ENCODE measurements around the gene ITGB7.
A peak's percentile ranks its signal among the peaks of the same experiment; 100 is the strongest.

Gene ITGB7

GRCh38 chr12:53231671-53231920 lies 24.5 kb upstream of the ITGB7 start:
- DNase-seq, result no peak

DNA sequence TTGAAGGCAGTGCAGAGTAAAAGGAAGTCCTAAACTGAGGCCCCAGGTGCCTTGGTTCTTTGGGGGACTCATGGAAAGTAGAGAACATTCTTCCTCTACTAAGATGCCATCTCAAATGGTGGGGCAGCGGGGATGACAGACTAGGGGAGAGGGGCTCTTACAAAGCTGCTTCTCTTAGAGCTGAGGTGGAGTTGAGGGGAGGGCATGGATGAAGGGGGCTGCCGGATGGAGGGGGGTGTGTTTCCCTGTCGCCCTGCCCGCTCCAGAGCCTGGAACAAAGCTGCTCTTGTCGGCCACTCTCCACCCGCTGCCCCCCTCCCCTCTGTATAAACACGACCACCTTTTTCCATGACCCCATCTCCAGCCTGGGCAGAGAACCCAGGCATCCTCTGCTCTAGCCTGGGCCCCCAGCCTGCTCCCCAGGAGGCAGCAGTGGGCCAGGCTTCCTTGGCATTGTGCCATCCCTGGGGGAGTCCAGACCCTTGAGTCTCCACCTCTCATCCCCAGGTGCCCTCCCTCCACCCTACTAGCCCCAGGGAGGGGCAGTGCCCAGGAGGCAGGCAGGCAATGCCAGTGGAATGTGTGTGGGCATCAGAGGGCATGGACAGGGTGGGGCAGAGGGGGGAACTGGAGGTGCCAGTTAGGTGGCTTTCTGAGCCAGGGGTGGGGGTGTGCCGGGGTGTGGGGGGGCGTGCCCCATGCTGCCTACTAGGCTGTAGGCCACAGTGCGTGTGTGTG lies 23.2 kb upstream of the ITGB7 start:
- DNase-seq, result no peak

GRCh38 chr12:53229454-53229853 lies 22.4 kb upstream of the ITGB7 start:
- no peak for DNase-seq

DNA sequence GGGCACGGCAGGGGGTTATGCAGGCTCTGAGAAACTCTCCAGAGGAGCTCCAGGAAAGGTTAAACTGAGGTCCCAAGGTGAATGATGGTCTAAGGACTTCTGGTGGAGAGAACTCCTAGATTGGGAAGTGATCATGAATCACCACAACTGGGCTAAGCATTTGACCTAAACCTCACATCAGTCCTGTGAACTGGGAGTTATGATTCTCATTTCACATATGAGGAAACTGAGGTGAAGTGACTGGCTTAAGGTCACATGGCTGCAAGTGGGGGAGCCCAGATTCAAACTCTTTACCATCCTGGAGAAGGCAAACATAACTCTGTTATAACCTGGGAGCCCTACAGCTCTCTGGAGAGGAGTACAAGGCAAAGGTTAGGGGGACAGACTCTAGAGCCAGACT lies 20.8 kb upstream of the ITGB7 start:
- DNase-seq, result no peak

DNA sequence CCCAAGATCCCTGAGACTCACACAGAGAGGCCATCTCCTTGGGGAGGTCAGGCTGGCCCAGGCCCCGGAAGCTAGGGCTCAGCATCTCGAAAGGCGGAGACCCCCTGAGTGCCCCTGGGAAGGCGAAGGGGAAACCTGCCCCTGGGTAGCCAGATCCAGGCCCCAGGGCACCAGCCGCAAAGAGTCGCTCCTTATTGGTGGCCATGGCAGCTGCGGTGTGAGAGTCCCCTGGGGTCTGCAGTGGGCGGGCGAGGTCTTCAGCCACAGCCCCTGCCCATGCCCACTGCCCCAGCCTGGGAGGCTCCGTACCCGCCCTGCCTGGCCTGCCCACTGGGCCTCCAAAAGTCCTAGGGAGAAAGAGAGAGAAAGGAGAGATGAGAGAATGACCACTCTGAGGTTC lies 20.3 kb upstream of the ITGB7 start:
- no peak for DNase-seq

GRCh38 chr12:53226815-53227214 lies 19.8 kb upstream of the ITGB7 start:
- DNase-seq, result no peak

- no peak for DNase-seq
These were observed 18.8 kb upstream of the ITGB7 start for GRCh38 chr12:53225635-53226424.

DNA sequence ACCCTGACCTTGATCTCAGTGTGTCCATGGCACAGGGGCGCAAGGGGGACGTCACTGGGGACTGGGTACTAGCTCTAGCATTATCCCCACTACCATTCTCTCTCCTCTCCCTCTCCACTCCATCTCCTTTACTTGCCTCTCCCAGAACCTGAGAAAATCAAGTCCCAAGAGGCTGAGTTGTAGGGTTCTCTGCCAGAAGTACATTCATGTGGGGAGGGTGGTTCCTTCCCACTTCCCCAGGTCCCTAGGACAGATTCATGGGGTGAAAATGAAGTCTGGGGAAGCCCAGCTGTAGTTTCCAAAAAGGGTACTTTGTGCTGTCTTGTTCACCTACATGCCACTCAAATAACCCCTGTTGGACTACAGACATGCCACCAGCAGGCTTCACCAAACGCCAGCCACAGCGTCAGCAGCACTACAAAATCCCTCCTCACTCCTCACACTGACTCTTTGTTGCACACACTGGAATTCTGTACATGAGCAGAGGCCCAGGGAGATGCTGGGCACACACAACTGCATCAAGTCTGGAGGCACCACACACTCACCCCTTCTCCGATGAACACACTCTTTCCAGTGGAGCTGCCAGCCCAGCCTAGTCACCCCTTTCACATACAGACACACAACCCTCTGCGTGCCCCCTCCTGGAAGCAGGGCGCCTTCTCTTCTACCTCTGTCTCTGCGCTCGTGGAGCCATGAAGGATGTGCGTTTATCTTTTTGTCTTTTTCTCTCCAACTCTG lies 18.0 kb upstream of the ITGB7 start:
- DNase-seq, result no peak

GRCh38 chr12:53224061-53224896 lies 17.2 kb upstream of the ITGB7 start:
- no peak for DNase-seq

DNA sequence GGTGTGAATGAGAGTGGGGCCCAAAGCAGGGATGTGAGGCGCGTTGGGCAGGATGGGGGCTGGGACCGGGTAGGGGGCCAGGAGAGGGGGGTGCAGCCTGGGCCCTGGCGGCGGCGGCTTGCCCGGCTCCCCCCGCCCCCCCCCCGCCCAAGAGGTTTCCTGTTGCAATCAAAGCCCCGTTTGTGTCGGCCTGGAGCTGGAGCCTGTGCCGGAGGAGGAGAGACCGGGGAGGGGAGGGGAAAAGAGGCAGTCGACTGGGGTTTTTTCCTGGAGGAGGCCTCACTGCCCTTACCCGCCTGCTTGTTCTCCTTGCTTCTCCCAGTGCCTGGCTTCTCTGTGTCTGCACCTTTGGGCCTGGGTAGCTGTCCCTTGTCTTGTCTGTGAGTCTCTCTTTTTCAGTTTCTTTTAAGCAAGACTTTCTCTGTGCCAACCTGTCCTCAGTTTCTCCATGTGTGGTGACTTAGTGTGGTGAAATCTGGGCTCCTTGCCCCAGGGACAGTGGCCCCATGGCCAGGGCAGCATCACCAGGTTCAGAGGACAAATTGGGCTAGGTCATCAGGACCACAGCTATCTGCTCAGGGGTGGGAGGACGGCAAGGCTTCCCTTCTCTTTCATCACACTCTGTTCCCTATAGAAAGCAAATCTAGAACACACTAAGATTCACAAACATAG lies 16.5 kb upstream of the ITGB7 start:
- no peak for DNase-seq

GRCh38 chr12:53222806-53223261 lies 15.8 kb upstream of the ITGB7 start:
- DNase-seq, result no peak

DNA sequence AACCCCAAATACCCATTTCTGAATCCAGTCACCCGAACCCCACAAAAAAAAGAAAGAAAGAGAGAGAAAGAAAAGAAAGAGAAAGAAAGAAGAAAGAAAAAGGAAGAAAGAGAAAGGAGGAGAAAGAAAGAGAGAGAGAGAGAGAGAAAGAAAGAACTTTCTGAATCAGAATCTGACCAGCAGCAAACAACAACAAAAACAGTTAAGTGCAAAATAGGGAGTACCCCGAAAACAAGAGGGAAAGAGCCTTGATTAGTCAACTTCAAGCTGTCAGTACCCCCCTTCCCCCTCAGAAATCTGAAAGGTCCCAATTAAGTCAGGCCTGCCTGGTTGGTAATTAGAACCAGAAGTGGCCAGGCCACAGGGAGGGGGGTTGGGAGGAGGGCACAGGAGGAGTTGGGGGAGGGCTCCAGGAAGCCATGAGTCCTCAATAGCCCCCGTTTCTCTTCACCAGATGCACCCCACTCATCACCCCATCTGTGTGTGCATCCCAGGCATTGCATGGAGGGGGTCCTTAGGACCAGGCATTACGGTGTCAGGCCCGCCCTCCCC lies 15.2 kb upstream of the ITGB7 start:
- no peak for DNase-seq

- no peak for DNase-seq
These were observed 14.4 kb upstream of the ITGB7 start for GRCh38 chr12:53221203-53222080.

- DNase-seq, result peak; percentile 65
These were observed 13.7 kb upstream of the ITGB7 start for GRCh38 chr12:53220694-53221202.

DNA sequence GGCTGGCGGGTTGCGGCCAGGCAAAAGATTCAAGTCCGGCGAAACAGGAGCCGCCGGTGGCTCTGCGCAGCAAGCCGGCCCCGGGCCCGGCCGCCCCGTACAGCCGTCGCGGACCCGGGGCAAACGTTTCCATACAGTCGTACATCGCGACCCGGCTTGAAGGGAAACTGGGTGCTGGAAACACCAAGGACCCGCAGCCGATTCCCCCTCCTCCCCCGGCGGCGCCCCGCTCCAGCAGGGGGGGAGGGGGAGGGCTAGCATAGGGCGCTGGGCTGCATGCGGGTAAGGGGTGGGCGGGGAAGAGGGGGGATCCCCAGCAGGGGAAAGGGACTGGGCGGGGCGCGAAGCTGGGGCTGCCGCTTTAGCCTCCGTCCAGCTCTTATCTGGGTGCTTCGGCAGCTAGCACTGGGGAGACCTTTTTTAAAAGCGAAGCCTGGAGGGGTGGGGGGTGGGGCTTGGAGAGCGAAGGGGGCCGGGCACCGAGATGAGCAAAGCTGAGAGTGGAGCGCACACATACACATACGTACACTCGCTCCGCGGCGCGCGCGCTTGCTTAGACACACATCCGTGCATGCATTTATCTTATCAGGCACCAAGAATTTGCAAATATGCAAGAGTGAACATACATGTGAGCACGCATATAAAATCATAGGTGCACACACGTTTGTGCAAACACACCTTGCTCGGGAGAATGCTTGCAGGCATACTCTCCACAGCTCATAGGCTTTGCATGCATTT lies 13.1 kb upstream of the ITGB7 start:
- no peak for DNase-seq

DNA sequence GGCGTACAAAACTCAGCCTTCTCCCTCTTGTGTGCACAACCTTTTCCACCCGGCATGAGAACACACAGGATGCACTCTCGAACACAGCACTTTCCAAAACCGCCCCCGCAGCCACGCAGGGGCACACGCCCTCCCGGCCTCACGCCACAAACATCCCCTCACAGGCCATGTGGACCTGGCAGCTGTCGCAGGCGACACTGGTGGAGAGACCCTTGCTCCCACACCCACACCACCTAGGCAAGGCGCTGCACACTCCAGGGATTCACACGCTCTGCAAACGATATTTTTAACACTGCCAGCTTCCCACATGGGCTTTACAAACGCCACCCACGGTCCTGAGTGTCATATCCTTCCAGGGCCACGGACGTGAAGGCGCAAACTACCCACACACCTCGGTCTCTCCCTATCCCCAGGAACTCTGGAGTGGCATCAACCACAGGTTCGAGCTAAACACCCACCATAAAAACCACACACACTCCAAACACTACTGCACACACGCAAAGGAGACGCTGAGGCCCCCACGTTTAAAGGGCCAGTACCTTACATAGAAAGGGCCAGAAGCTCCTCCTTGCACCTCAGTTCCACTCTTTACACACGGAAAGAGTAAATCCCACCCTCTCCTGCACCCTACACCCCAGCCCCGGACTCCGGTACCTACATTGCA lies 12.4 kb upstream of the ITGB7 start:
- no peak for DNase-seq

DNA sequence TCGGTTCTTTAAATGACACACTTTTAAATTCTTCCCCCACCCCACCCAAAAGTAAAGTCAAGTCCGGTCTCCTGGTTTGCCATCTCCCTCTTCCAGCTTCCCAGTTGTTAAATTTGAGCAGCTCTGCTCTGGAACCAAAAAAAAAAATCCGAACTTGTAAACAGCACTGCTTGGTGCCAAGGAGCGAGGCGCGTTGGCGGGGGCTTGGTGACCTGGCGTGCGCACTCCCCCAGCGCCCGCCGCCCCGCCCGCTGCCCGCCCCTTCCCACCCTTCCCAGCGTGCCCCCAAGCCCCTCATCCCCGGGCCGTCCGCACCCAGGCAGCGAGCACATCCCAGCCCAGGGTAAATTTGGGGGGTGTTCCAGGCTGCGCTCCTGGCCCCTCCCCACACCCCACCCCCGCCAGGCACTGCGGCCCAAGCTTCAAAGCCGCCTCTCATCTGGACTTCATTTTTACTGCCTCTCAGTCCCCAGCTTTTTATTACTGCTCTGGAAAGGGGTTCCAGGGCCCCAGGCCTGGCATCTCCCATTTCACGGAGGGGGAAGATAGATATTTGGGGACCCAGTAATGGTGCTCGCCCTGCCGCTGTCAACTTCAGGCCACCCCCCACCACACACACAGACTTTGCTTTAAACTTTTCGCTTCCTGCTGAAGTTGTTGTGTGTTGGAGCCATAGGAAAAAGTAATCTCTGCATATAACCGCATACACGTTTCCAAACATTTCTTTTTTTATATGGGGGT lies 11.7 kb upstream of the ITGB7 start:
- no peak for DNase-seq

DNA sequence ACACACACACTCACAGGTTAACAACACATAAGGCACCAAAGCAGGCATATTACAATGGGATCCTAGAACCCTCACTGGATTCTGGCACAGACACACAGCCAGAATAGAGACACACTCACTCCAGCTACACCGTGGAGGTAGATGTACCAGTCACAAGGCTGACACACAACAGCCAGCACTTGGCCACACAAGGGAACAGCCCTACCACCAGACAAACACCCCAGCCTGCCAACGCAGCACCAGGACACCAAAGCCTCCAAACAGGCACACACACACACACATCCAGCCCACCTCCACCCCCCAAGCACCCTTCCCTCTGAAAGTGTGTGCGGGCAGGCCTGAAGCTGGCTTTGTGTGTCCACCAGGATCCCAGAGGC lies 10.9 kb upstream of the ITGB7 start:
- no peak for DNase-seq
